ENCODE data around the gene STXBP6. TPM values are rescaled to one million over a fixed set of nuclear protein-coding genes. Genes with fewer than 3 reads are reported as not detected.
A peak's percentile ranks its signal among the peaks of the same experiment; 100 is the strongest.

STXBP6 gene
- total RNA-seq, 1 donor from 2014 or later, result 27.1 TPM

DNA sequence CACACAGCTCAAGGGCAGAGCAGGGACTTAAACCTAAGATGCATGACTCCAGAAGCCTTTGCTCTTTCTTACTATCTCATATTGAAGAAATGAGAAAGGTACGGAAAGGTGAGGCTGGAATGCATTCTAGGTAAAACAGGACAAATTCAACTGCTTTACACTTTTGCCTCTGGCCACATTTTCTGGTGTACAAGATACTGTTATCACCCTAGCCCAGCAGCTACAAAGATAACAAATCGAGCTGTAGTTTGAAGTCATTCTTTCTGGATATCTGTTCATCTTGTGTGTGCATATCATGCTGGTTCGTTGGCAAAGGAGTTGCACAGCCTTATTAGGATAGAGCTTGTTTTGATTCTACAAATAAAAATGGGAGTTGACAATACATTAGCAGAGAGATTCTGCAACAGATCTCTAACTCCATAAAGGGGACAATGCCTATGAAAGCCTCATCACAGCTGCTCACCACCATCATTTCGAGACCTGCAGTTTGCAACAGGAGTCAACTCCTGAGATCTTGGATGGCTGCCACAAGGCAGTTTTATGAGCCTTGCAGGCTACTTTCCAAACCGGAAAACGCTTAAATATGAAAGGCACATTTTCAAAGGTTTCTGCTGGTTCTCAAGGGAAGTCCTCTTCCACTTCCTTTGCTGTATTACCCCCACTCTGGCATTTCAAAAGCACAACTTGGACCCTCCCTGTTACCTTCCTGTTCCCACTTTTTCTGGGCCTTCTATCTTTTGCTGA lies 64.9 kb downstream of the STXBP6 start:
- Mint-ChIP-seq H3K9me3 (ENCODE audit: unreplicated experiment) (peaks cover under 1% of the 10 kb centered on the region), H3K4me1 (ENCODE audit: low read depth, unreplicated experiment) (peaks cover 16% of the 10 kb centered on the region), H3K4me3 (ENCODE audit: unreplicated experiment) (no peak overlapping the region), H3K27ac (ENCODE audit: unreplicated experiment) (no peak overlapping the region), H3K36me3 (ENCODE audit: low read depth, unreplicated experiment) (peaks cover 7% of the 10 kb centered on the region), H3K27me3 (ENCODE audit: low read depth, unreplicated experiment) (no peaks in the 10 kb centered on the region)
- Histone ChIP-seq H3K27ac (ENCODE audit: low read depth, low read length) (no peak overlapping the region), H3K4me3 (ENCODE audit: insufficient read depth, low read depth, low read length) (no peak overlapping the region), H2AFZ (ENCODE audit: low read depth, low read length) (no peak overlapping the region), H3K4me2 (ENCODE audit: low read length) (no peak overlapping the region), H3K9ac (ENCODE audit: low read length) (no peak overlapping the region), H3K9me3 (ENCODE audit: insufficient read depth, low read depth, low read length) (no peaks in the 10 kb centered on the region), H3K79me2 (ENCODE audit: insufficient read depth, low read length) (no peaks in the 10 kb centered on the region), H3K36me3 (ENCODE audit: insufficient read depth, low read length) (no peaks in the 10 kb centered on the region), H4K20me1 (ENCODE audit: insufficient read depth, low read length) (no peaks in the 10 kb centered on the region), H3K27me3 (ENCODE audit: insufficient read depth, low read length) (no peaks in the 10 kb centered on the region), H3K4me1 (ENCODE audit: insufficient read depth, low read length) (peaks cover 4% of the 10 kb centered on the region)
- TF ChIP-seq, protein P1, sequence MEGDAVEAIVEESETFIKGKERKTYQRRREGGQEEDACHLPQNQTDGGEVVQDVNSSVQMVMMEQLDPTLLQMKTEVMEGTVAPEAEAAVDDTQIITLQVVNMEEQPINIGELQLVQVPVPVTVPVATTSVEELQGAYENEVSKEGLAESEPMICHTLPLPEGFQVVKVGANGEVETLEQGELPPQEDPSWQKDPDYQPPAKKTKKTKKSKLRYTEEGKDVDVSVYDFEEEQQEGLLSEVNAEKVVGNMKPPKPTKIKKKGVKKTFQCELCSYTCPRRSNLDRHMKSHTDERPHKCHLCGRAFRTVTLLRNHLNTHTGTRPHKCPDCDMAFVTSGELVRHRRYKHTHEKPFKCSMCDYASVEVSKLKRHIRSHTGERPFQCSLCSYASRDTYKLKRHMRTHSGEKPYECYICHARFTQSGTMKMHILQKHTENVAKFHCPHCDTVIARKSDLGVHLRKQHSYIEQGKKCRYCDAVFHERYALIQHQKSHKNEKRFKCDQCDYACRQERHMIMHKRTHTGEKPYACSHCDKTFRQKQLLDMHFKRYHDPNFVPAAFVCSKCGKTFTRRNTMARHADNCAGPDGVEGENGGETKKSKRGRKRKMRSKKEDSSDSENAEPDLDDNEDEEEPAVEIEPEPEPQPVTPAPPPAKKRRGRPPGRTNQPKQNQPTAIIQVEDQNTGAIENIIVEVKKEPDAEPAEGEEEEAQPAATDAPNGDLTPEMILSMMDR (IDR thresholded peaks at IDR 0.05; ENCODE audit: insufficient read depth, low read depth, low read length), result no peak
- TF ChIP-seq EZH2 (IDR thresholded peaks at IDR 0.05; ENCODE audit: insufficient read depth, low read length), result no peak
- FAIRE-seq, result no peak
- no peak for DNase-seq (ENCODE audit: low read depth)

DNA sequence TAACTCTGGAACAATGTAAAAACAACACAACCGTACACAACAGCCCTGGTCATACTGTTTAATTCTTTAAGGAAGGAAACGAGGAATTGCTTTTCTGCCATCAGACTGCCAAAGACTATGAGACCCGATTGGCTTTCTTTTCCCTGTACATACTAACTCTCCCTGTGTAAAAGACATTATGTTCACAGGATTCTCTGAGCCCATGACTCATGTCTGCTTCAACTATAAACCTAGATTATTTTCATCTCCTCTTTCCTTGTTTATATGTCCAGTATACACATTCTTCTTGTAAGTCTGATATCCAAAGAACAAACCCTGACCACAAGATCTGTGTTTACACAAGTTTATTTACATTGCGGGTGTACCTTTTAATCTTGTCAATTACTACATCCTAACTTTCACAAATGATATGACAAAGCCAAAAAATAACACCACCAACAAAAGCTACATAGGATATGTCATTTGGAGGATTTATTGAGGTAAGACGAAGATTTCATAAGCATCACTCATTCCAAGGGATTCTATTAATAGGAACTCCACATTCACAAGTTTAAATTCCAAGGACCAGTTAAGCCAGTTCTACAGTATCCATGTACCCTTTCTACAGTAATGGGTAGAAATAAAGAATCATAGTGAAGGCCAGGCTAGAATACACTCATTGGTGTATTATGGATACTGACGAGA lies 67.3 kb downstream of the STXBP6 start:
- no peaks in the 10 kb centered on the region for H3K36me3 ChIP-seq (ENCODE audit: insufficient read depth, low read length)
- no peak overlapping the region for H3K27ac ChIP-seq (ENCODE audit: low read depth, low read length)
- H3K79me2 ChIP-seq (ENCODE audit: insufficient read depth, low read length), result no peaks in the 10 kb centered on the region
- no peak overlapping the region for H3K4me3 Mint-ChIP-seq (ENCODE audit: unreplicated experiment)
- H3K9me3 Mint-ChIP-seq (ENCODE audit: unreplicated experiment), result no peaks in the 10 kb centered on the region
- H3K4me1 ChIP-seq (ENCODE audit: insufficient read depth, low read length), result peaks cover 4% of the 10 kb centered on the region
- peaks cover 35% of the 10 kb centered on the region for H3K4me1 Mint-ChIP-seq (ENCODE audit: low read depth, unreplicated experiment)
- no peak overlapping the region for H2AFZ ChIP-seq (ENCODE audit: low read depth, low read length)
- TF ChIP-seq, protein P1 (IDR thresholded peaks at IDR 0.05; ENCODE audit: insufficient read depth, low read depth, low read length), result no peak
- no peak for TF ChIP-seq EZH2 (IDR thresholded peaks at IDR 0.05; ENCODE audit: insufficient read depth, low read length)
- peaks cover 6% of the 10 kb centered on the region for H3K36me3 Mint-ChIP-seq (ENCODE audit: low read depth, unreplicated experiment)
- no peaks in the 10 kb centered on the region for H3K27me3 ChIP-seq (ENCODE audit: insufficient read depth, low read length)
- no peak overlapping the region for H3K4me3 ChIP-seq (ENCODE audit: insufficient read depth, low read depth, low read length)
- no peaks in the 10 kb centered on the region for H3K9me3 ChIP-seq (ENCODE audit: insufficient read depth, low read depth, low read length)
- H3K9ac ChIP-seq (ENCODE audit: low read length), result no peak overlapping the region
- H3K4me2 ChIP-seq (ENCODE audit: low read length), result peak overlapping the region; percentile 10
- peak overlapping the region; percentile 3 for H3K27ac Mint-ChIP-seq (ENCODE audit: unreplicated experiment)
- H3K27me3 Mint-ChIP-seq (ENCODE audit: low read depth, unreplicated experiment), result no peaks in the 10 kb centered on the region
- DNase-seq (ENCODE audit: low read depth), result peak; percentile 87
- peak; percentile 37 for FAIRE-seq
- H4K20me1 ChIP-seq (ENCODE audit: insufficient read depth, low read length), result no peaks in the 10 kb centered on the region

Data from astrocyte (in vitro differentiated cells and primary cell).